Trophoblast cell (in vitro differentiated cells and primary cell): ENCODE measurements around the gene CDR2L.

Experiments
- DNase-seq, 2 donors: peaks; one replicate each; pipeline ENCODE4 v3.0.0-alpha.2; 2016
- H2AFZ ChIP-seq: 2 replicates; pipeline ENCODE4 v1.6.1; 2013; ENCODE audit warnings: low read length, moderate library complexity, mild to moderate bottlenecking; ENCODE audit not compliant: insufficient read depth, poor library complexity
- H2AK5ac ChIP-seq: 2 replicates; pipeline ENCODE4 v1.6.1; 2013; ENCODE audit warnings: mild to moderate bottlenecking, low read length
- H2BK120ac ChIP-seq: 2 replicates; pipeline ENCODE4 v1.6.1; 2013; ENCODE audit warnings: low read length, mild to moderate bottlenecking, moderate library complexity; ENCODE audit not compliant: insufficient read depth, poor library complexity
- H2BK12ac ChIP-seq: 2 replicates; pipeline ENCODE4 v1.6.1; 2013; ENCODE audit warnings: mild to moderate bottlenecking, low read length, moderate library complexity
- H2BK5ac ChIP-seq: 2 replicates; pipeline ENCODE4 v1.6.1; 2013; ENCODE audit warnings: low read length, low read depth, moderate library complexity, mild to moderate bottlenecking; ENCODE audit not compliant: poor library complexity
- H3K14ac ChIP-seq: 2 replicates; pipeline ENCODE4 v1.6.1; 2013; ENCODE audit warnings: mild to moderate bottlenecking, low read length
- H3K18ac ChIP-seq: 2 replicates; pipeline ENCODE4 v1.6.1; 2013; ENCODE audit warnings: mild to moderate bottlenecking, low read length
- H3K23ac ChIP-seq: 2 replicates; pipeline ENCODE4 v1.6.1; 2013; ENCODE audit warnings: low read length
- H3K27ac ChIP-seq: 2 replicates; pipeline ENCODE4 v1.5.1; 2013; ENCODE audit warnings: low read depth, mild to moderate bottlenecking, inconsistent platforms, low read length, moderate library complexity
- H3K27me3 ChIP-seq: 2 replicates; pipeline ENCODE4 v1.6.1; 2013; ENCODE audit warnings: inconsistent platforms, mild to moderate bottlenecking, low read length, moderate library complexity; ENCODE audit not compliant: insufficient read depth
- H3K36me3 ChIP-seq, 2 experiments: 1 replicate in 1 of 2; 2 replicates in 1 of 2; pipeline ENCODE4 v1.6.1; 2013; ENCODE audit warnings: low read length in 2 of 2, mild to moderate bottlenecking in 2 of 2, moderate library complexity in 1 of 2; ENCODE audit not compliant: insufficient read depth in 2 of 2, control insufficient read depth in 1 of 2
- H3K4ac ChIP-seq: 2 replicates; pipeline ENCODE4 v1.6.1; 2013; ENCODE audit warnings: low read depth, mild to moderate bottlenecking, low read length, moderate library complexity
- H3K4me1 ChIP-seq, 2 experiments: 1 replicate in 1 of 2; 2 replicates in 1 of 2; pipeline ENCODE4 v1.6.1; 2013; ENCODE audit warnings: low read length in 2 of 2, mild to moderate bottlenecking in 2 of 2, moderate library complexity in 1 of 2; ENCODE audit not compliant: insufficient read depth in 2 of 2, control insufficient read depth in 1 of 2
- H3K4me2 ChIP-seq: 2 replicates; pipeline ENCODE4 v1.6.1; 2013; ENCODE audit warnings: inconsistent platforms, mild to moderate bottlenecking, low read length, moderate library complexity
- H3K4me3 ChIP-seq: 2 replicates; pipeline ENCODE4 v1.5.1; 2013; ENCODE audit warnings: mild to moderate bottlenecking, low read depth, low read length, inconsistent platforms
- H3K79me1 ChIP-seq: one replicate; pipeline ENCODE4 v1.6.1; 2013; ENCODE audit warnings: low read length
- H3K79me2 ChIP-seq: 2 replicates; pipeline ENCODE4 v1.6.1; 2013; ENCODE audit warnings: low read length, mild to moderate bottlenecking; ENCODE audit not compliant: control insufficient read depth, insufficient read depth, poor library complexity
- H3K9ac ChIP-seq: 2 replicates; pipeline ENCODE4 v1.6.1; 2013; ENCODE audit warnings: mild to moderate bottlenecking, low read length
- H3K9me3 ChIP-seq: 2 replicates; pipeline ENCODE4 v1.6.1; 2013; ENCODE audit warnings: low read depth, mild to moderate bottlenecking, control low read depth, inconsistent platforms, low read length; ENCODE audit not compliant: insufficient read depth
- H4K12ac ChIP-seq: 2 replicates; pipeline ENCODE4 v1.6.1; 2013; ENCODE audit warnings: low read depth, mild to moderate bottlenecking, low read length, moderate library complexity
- H4K8ac ChIP-seq: 2 replicates; pipeline ENCODE4 v1.6.1; 2013; ENCODE audit warnings: low read depth, mild to moderate bottlenecking, low read length, moderate library complexity
- H4K91ac ChIP-seq: one replicate; pipeline ENCODE4 v1.6.1; 2013; ENCODE audit warnings: low read depth, mild to moderate bottlenecking, low read length, moderate library complexity
- WGBS: extraction: QIAGEN DNeasy Blood & Tissue Kit; methylation state at CpG from one replicate; pipeline ENCODE4 v1.1.7; 2013; ENCODE audit warnings: missing lambda C conversion rate; ENCODE audit not compliant: insufficient read length, insufficient coverage; ENCODE audit errors: extremely low coverage; 5-methylcytosine and 5-hydroxymethylcytosine counted together

CDR2L gene

GRCh38 chr17:74943808-74944522 lies 43.5 kb upstream of the CDR2L start:
- no peaks in the 10 kb centered on the region for H3K79me2 ChIP-seq
- H2BK5ac ChIP-seq, result no peak overlapping the region
- no peak overlapping the region for H4K91ac ChIP-seq
- no peak overlapping the region for H4K12ac ChIP-seq
- no peak overlapping the region for H3K4me2 ChIP-seq
- peaks cover 3% of the 10 kb centered on the region for H3K9me3 ChIP-seq
- H2AFZ ChIP-seq, result no peak overlapping the region
- no CpG with 5 or more reads among the region's 13 CpGs for WGBS
- H2AK5ac ChIP-seq, result no peak overlapping the region
- H3K4me3 ChIP-seq, result no peak overlapping the region
- no peak overlapping the region for H2BK12ac ChIP-seq
- H3K4me1 ChIP-seq, result no peaks in the 10 kb centered on the region
- H3K27me3 ChIP-seq, result no peaks in the 10 kb centered on the region
- no peak overlapping the region for H3K9ac ChIP-seq
- no peak overlapping the region for H3K4ac ChIP-seq
- DNase-seq, result peak; percentile 94 to 96
- no peaks in the 10 kb centered on the region for H3K79me1 ChIP-seq
- no peak overlapping the region for H2BK120ac ChIP-seq
- H3K14ac ChIP-seq, result no peak overlapping the region
- no peak overlapping the region for H3K27ac ChIP-seq
- no peak overlapping the region for H3K18ac ChIP-seq
- no peak overlapping the region for H4K8ac ChIP-seq
- H3K23ac ChIP-seq, result no peak overlapping the region
- no peaks in the 10 kb centered on the region for H3K36me3 ChIP-seq

GRCh38 chr17:74945543-74945942 lies 41.9 kb upstream of the CDR2L start:
- Histone ChIP-seq H3K18ac (no peak overlapping the region), H4K12ac (no peak overlapping the region), H2AFZ (no peak overlapping the region), H3K4me2 (no peak overlapping the region), H3K4me1 (no peaks in the 10 kb centered on the region), H3K9me3 (peaks cover 3% of the 10 kb centered on the region), H4K8ac (no peak overlapping the region), H4K91ac (no peak overlapping the region), H3K9ac (no peak overlapping the region), H3K36me3 (no peaks in the 10 kb centered on the region), H3K14ac (no peak overlapping the region), H3K27me3 (no peaks in the 10 kb centered on the region), H3K79me2 (no peaks in the 10 kb centered on the region), H2AK5ac (no peak overlapping the region), H3K27ac (no peak overlapping the region), H2BK5ac (no peak overlapping the region), H3K4ac (no peak overlapping the region), H3K79me1 (no peaks in the 10 kb centered on the region), H3K4me3 (no peak overlapping the region), H2BK120ac (no peak overlapping the region), H3K23ac (no peak overlapping the region), H2BK12ac (no peak overlapping the region)
- no CpG with 5 or more reads among the region's 6 CpGs for WGBS
- no peak for DNase-seq

GRCh38 chr17:74946641-74947040 lies 40.8 kb upstream of the CDR2L start:
- H3K27me3 ChIP-seq, result no peaks in the 10 kb centered on the region
- H3K79me2 ChIP-seq, result no peaks in the 10 kb centered on the region
- no peak overlapping the region for H4K12ac ChIP-seq
- H2AK5ac ChIP-seq, result no peak overlapping the region
- H3K9ac ChIP-seq, result no peak overlapping the region
- no peak overlapping the region for H2BK5ac ChIP-seq
- no peak overlapping the region for H2BK12ac ChIP-seq
- no peaks in the 10 kb centered on the region for H3K36me3 ChIP-seq
- no peak overlapping the region for H3K23ac ChIP-seq
- H4K8ac ChIP-seq, result no peak overlapping the region
- no peaks in the 10 kb centered on the region for H3K4me1 ChIP-seq
- H3K18ac ChIP-seq, result no peak overlapping the region
- no peak overlapping the region for H2BK120ac ChIP-seq
- no CpG with 5 or more reads among the region's 14 CpGs for WGBS
- no peak overlapping the region for H4K91ac ChIP-seq
- no peak overlapping the region for H3K4ac ChIP-seq
- H2AFZ ChIP-seq, result no peak overlapping the region
- no peak overlapping the region for H3K4me3 ChIP-seq
- H3K9me3 ChIP-seq, result peaks cover 3% of the 10 kb centered on the region
- H3K27ac ChIP-seq, result no peak overlapping the region
- no peaks in the 10 kb centered on the region for H3K79me1 ChIP-seq
- DNase-seq, result no peak
- no peak overlapping the region for H3K14ac ChIP-seq
- no peak overlapping the region for H3K4me2 ChIP-seq

GRCh38 chr17:74947041-74947754 lies 40.2 kb upstream of the CDR2L start:
- no peaks in the 10 kb centered on the region for H3K27me3 ChIP-seq
- no peak overlapping the region for H2AK5ac ChIP-seq
- H4K12ac ChIP-seq, result no peak overlapping the region
- H3K27ac ChIP-seq, result no peak overlapping the region
- no peak overlapping the region for H3K18ac ChIP-seq
- peaks cover 3% of the 10 kb centered on the region for H3K9me3 ChIP-seq
- DNase-seq, result no peak
- H4K8ac ChIP-seq, result no peak overlapping the region
- H3K23ac ChIP-seq, result no peak overlapping the region
- H3K36me3 ChIP-seq, result no peaks in the 10 kb centered on the region
- no peak overlapping the region for H2BK5ac ChIP-seq
- no peak overlapping the region for H2BK12ac ChIP-seq
- no peak overlapping the region for H3K4ac ChIP-seq
- no peak overlapping the region for H2AFZ ChIP-seq
- no peak overlapping the region for H2BK120ac ChIP-seq
- H3K79me2 ChIP-seq, result no peaks in the 10 kb centered on the region
- no CpG with 5 or more reads among the region's 17 CpGs for WGBS
- H4K91ac ChIP-seq, result no peak overlapping the region
- no peak overlapping the region for H3K4me3 ChIP-seq
- H3K79me1 ChIP-seq, result no peaks in the 10 kb centered on the region
- H3K14ac ChIP-seq, result no peak overlapping the region
- no peak overlapping the region for H3K4me2 ChIP-seq
- H3K4me1 ChIP-seq, result no peaks in the 10 kb centered on the region
- H3K9ac ChIP-seq, result no peak overlapping the region
